Posterior vena cava (tissue), 2 donors: Measurements from ENCODE around the gene WWOX. TPM values are rescaled to one million over a fixed set of nuclear protein-coding genes. Genes with fewer than 3 reads are reported as not detected.
"Not testable (repeated sequence)": the region's sequence is repeated elsewhere in the genome, so short reads cannot be mapped to it uniquely, and the experiment has no call there.

Experiments used
- DNase-seq: peaks from one replicate; pipeline ENCODE4 v3.0.0-alpha.2; 2020; ENCODE audit warnings: low spot score
- intact Hi-C, 2 donors: fragments of 100-400 bp; cut with DNase I; formaldehyde crosslinking; loops; one replicate each; pipeline versions ENCODE4 v1.14.1 to v1.14.2; 2022 to 2023
- long read RNA-seq, 2 donors: library from polyadenylated mRNA; unstranded; transcript quantifications; one replicate each; pipeline ENCODE4 v2.0.0, GENCODE V29; 2020 to 2021
- total RNA-seq, 2 donors: library from RNA; stranded (reverse); fragmentation: NEBNext Ultra II Directional; extraction: Animal tissue kit (Norgen Biotek cat#: 25700); gene quantifications; one replicate each; pipeline ENCODE4 v1.2.1, GENCODE V29; 2021
- donor health status: DM: yes; HTN: yes; CAD: no.
- donor health status: DM: yes; HTN: yes; CAD: no.

The WWOX gene
- 10 to 100 TPM; 12.5 to 16.9 TPM for total RNA-seq
- long read RNA-seq, donor 1, partial matches to known transcripts, result 0 of 12 reads
- long read RNA-seq, donor 1, other reads (novel, unspliced or antisense), result 12 of 12 reads
- long read RNA-seq, donor 2, partial matches to known transcripts, result 0 of 10 reads
- long read RNA-seq, donor 2, other reads (novel, unspliced or antisense), result 8 of 10 reads

- intact Hi-C loops, result no loop called here
Observed at GRCh38 chr16:78099271-78100111, at the start of gene WWOX. Gene WWOX, plus strand, starts transcription at chr16:78099654.

GRCh38 chr16:78050734-78051400 lies 48.6 kb upstream of the WWOX start:
- intact Hi-C loops, result no loop called here
- DNase-seq, result no peak

More at GRCh38 chr16:78099271-78100111, at the start of gene WWOX:
- DNase-seq, result peak; percentile 99

DNA sequence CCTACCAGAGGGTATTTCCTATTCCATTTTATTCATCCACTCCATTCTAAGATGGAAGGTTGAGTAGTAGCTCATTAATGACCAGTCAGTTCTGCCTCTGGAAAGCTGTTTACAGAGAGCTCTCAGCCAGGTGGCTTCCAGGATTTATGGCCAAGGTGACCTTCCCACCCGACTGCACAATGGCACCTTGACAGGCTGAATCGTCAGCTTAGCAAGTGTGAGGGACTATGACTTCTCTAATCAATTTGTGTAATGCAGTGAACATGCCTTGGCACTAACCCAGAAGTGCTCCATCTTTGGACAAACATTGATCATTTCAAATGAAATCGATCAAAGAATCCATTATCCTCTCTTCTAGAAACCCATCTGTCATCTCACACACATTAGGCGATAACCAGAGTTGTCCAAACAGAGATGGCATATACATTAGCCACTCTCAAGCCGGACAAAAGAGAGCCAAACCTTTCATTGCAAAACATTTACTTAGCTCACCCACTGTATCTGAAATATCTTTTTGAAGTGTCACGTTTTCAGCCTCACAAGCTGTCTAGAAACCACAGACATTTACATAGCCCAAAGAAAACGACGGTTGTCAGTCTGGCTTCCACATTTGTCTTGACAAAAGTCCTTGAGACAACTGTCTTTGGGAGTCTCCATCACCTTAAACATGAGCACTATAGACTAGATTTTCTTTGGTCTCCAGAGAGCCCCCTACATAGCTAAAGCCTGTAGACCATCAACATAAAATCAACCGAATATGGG lies 41.5 kb upstream of the WWOX start:
- intact Hi-C loops, result no loop called here
- DNase-seq, result no peak

DNA sequence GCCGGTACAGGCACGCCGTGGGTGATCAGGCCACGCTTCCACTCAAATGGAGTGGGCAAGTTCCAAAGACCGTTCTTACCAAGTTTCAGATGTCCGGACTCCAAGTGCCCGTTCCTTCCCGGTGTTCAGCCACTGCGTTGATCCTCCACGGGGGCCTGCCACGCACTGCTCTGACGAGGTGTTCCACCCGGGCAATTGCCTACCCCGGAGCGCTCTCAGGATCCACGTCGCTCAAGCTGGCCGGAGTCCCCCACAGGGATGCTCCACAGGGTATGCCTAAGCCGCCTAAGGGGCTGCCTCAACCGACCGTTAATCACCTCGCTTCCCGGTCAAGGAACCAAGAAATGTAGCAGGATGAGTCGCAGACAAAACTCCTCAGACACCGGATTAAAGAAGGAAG lies 39.6 kb upstream of the WWOX start:
- intact Hi-C loops, DNase-seq: not testable (repeated sequence)

GRCh38 chr16:78060295-78060694 lies 39.2 kb upstream of the WWOX start:
- no peak for DNase-seq
- intact Hi-C loops, result no loop called here

- intact Hi-C loops, result no loop called here
Observed at GRCh38 chr16:78060809-78061208, 38.6 kb upstream of the WWOX start.

GRCh38 chr16:78065319-78065718 lies 34.1 kb upstream of the WWOX start:
- no peak for DNase-seq
- intact Hi-C loops, result no loop called here

More at GRCh38 chr16:78060809-78061208, 38.6 kb upstream of the WWOX start:
- DNase-seq, result no peak

DNA sequence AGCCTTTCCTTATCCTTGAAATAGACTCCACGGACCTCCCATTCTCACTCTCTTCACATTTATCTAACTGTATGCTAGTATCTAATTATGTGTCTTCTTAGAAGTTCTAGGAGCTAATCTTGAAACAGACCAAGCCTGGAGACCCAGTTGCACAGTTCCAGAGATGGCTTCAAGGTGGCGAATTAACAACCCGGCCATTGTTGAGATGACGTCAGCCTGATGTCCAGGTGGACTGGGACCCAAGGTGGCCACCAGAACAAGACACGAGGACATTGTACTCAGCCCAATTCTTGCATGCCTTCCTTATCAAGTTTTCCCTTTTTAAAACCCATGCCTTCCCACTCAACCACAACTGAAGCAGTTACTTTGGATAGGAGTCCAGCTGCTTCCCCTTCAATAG lies 29.5 kb upstream of the WWOX start:
- DNase-seq, result no peak
- intact Hi-C loops, result no loop called here

- intact Hi-C loops, result no loop called here
- no peak for DNase-seq
Observed at GRCh38 chr16:78072275-78072674, 27.2 kb upstream of the WWOX start.

- no peak for DNase-seq
- intact Hi-C loops, result no loop called here
Observed at GRCh38 chr16:78075800-78076199, 23.7 kb upstream of the WWOX start.

- DNase-seq, result no peak
- intact Hi-C loops, result no loop called here
Observed at GRCh38 chr16:78081341-78081740, 18.1 kb upstream of the WWOX start.

DNA sequence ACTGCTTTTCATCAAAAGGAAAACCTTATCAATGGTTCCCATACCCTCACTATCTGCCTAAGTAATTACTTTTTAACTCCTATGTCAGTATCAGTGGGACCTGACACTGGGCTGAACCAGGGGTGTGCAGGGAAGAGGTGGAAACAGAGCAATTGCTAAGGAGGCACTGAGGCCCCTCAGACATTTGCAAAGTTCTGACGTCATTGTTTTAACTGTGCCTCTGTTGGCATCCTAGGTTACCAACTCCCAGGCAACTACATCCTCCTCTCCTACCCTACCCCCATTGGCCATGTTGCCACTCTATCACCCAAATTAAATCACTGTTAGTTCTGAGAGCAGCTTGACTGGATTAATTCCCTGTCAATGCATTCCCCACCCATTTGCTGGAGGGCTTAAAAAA lies 8.0 kb upstream of the WWOX start:
- intact Hi-C loops, result no loop called here

DNA sequence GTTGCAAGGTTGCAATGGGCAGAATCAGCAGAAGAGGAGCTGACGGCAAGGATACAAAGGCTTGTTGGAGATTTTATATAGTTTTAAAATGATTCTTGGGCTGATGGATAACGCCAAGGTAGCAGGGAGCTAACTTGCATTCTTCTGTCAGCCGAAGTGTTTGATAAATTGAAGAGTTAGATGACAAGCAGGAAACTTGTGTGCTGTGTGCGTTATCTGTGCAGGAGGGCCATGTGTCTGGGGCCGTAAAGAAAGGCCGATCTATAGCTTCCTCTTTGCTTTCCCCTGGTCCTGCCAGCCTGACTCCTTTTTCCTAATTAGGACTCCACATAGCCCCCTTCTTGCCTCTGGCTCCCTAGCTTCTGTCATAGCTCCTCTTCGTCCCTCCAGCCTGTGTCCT lies 6.7 kb upstream of the WWOX start:
- intact Hi-C loops, result no loop called here
- peak; percentile 7 for DNase-seq

More for the DNA sequence above, 8.0 kb upstream of the WWOX start:
- no peak for DNase-seq

DNA sequence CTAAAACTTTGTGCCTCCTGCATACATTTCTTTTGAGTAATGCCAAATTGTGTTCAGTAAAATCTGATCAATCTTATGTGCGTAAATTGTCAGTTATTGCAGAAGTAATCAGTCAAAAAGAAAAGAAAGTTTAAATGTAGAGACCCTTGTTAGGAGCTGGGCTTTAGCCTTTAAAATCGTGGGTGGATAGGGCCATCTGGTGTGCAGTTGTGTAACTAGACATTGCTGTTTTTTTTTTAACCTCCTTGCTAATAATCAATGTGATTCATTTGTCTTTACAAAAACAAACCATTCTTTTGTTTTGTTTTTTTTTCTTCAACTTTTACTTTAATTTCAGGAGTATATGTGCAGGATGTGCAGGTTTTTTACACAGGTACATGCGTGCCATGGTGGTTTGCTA lies 5.3 kb upstream of the WWOX start:
- DNase-seq, result no peak
- intact Hi-C loops, result loop anchor here in 1 of 2 donors (1.0 kb wide), 1 partner anchor 18 kb away; no protein-coding TSS in a partner anchor

DNA sequence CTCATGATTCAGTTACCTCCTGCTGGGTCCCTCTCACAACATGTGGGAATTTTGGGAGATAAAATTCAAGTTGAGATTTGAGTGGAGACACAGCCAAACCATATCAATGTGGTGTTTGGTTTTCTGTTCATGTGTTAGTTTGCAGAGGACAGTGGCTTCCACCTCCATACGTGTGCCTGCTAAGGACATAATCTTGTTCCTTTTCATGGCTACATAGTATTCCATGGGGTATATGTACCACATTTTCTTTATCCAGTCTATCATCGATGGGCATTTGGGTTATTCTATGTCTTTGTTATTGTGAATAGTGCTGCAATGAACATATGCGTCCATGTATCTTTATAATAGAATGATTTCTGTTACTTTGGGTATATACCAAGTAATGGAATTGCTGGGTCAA lies 4.5 kb upstream of the WWOX start:
- intact Hi-C loops, result loop anchor here in 1 of 2 donors (1.0 kb wide), 1 partner anchor 17 kb away; no protein-coding TSS in a partner anchor

GRCh38 chr16:78096386-78096785 lies 3.1 kb upstream of the WWOX start:
- intact Hi-C loops, result no loop called here
- DNase-seq, result no peak

More for the DNA sequence above, 4.5 kb upstream of the WWOX start:
- DNase-seq, result no peak

DNA sequence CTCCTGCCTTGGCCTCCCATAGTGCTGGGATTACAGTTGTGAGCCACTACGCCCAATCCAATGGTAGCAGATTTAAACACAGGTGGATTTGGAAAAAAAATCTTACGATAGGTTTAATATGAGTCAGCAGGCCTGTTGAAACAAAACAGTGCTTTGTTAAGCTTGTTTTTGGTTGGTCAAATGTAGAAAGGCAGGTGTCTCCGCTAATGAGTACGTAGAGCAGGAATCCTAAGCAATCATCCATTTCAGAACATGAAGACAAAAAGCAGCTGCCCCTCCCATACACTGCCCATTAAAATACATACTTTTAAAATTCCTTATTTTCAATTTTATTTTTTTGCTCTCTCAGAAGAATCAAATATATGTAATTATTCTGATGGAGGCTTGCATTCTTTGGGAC lies 1.9 kb upstream of the WWOX start:
- no peak for DNase-seq
- intact Hi-C loops, result no loop called here

GRCh38 chr16:78098087-78098486 lies 1.4 kb upstream of the WWOX start:
- intact Hi-C loops, result no loop called here
- DNase-seq, result no peak

DNA sequence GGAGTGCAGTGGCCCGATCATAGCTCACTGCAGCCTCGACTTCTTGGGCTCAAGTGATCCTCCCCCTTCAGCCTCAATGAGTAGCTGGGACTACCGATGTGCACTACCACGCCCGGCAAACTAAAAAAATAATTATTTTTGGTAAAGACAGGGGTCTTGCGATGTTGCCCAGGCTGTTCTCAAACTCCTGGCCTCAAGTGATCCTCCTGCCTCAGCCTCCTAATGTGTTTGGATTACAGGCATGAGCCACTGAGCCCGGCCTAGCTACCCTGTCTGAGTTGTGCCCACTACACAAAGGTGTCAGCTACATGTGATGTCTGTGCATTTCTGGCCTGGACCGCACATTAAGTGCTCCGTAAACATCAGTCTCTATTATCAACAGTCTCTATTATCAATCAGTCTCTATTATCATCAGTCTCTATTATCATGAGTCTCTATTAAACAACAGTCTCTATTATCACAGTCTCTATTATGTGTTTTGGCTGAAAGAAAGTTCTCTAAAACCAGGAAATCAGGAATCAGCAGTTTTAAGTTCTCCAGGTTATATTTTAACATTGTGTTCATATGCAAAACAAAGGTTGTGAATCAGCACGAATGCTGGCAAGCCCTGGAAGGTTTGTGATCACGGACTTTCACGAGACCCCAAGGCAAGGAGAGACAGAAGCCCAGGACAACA lies 721 bp upstream of the WWOX start:
- DNase-seq, result no peak
- intact Hi-C loops, result no loop called here
